A673 (cell line): ENCODE results near the gene INPPL1.

Source experiments
- CTCF ChIP-seq: fragments of 300-800, 200-600 bp; sonication (generic); conservative IDR thresholded peaks from 2 replicates; pipeline ENCODE4 v1.5.1; 2017; ENCODE audit warnings: low read depth, mild to moderate bottlenecking, antibody characterized with exemption, low read length, moderate library complexity, mixed read lengths
- EZH2 ChIP-seq: fragments of 200-600 bp; sonication (generic); IDR thresholded peaks from 2 replicates; pipeline ENCODE4 v1.6.1; 2017; ENCODE audit warnings: borderline replicate concordance, low read depth, mild to moderate bottlenecking, mixed read lengths, antibody characterized with exemption, low read length; ENCODE audit not compliant: poor library complexity, severe bottlenecking

- TF ChIP-seq CTCF (no peak), EZH2 (no peak)
These were observed 914 bp downstream of the INPPL1 start for GRCh38 chr11:72225411-72225951.
